Glutamatergic neuron (in vitro differentiated cells): ENCODE data around the gene SLC38A9. TPM values are rescaled to one million over a fixed set of nuclear protein-coding genes. Genes with fewer than 3 reads are reported as not detected.
"Not testable (repeated sequence)": the region's sequence is repeated elsewhere in the genome, so short reads cannot be mapped to it uniquely, and the experiment has no call there.

Source experiments
- DNase-seq: peaks from one replicate; pipeline ENCODE4 v3.0.0; 2022
- H3K27ac Mint-ChIP-seq: one replicate; pipeline ENCODE4 v1.8.0; 2020; ENCODE audit warnings: mild to moderate bottlenecking, mixed read lengths, inconsistent platforms; ENCODE audit not compliant: unreplicated experiment
- H3K27me3 Mint-ChIP-seq: one replicate; pipeline ENCODE4 v1.8.0; 2020; ENCODE audit warnings: mild to moderate bottlenecking, moderate library complexity, mixed read lengths, inconsistent platforms; ENCODE audit not compliant: unreplicated experiment
- H3K36me3 Mint-ChIP-seq: one replicate; pipeline ENCODE4 v1.8.0; 2020; ENCODE audit warnings: mild to moderate bottlenecking, mixed read lengths, inconsistent platforms; ENCODE audit not compliant: unreplicated experiment
- H3K4me1 Mint-ChIP-seq: one replicate; pipeline ENCODE4 v1.8.0; 2020; ENCODE audit warnings: mild to moderate bottlenecking, low read depth, mixed read lengths, inconsistent platforms; ENCODE audit not compliant: unreplicated experiment
- H3K4me3 Mint-ChIP-seq: one replicate; pipeline ENCODE4 v1.8.0; 2020; ENCODE audit warnings: mild to moderate bottlenecking, mixed read lengths, inconsistent platforms; ENCODE audit not compliant: unreplicated experiment
- H3K9me3 Mint-ChIP-seq: one replicate; pipeline ENCODE4 v1.8.0; 2020; ENCODE audit warnings: mild to moderate bottlenecking, moderate library complexity, mixed read lengths, inconsistent platforms; ENCODE audit not compliant: unreplicated experiment
- CTCF ChIP-seq: fragments of 200-600 bp; sonication (generic); IDR thresholded peaks from one replicate; pipeline ENCODE4 v1.5.0; 2021; ENCODE audit not compliant: partially characterized antibody, unreplicated experiment
- total RNA-seq: library from RNA; stranded (reverse); fragmentation: NEBNext Ultra II Directional; extraction: Animal tissue kit (Norgen Biotek cat#: 25700); gene quantifications from one replicate; pipeline ENCODE4 v1.2.1, GENCODE V29; 2021; ENCODE audit not compliant: unreplicated experiment

The SLC38A9 gene
- total RNA-seq, 1 donor from 2014 or later = 40.1 TPM

GRCh38 chr5:55720188-55720703, 8.1 kb upstream of the SLC38A9 start:
- H3K4me1 Mint-ChIP-seq = no peaks in the 10 kb centered on the region
- no peak for DNase-seq
- peaks cover 6% of the 10 kb centered on the region for H3K9me3 Mint-ChIP-seq
- TF ChIP-seq CTCF = no peak
- no peak overlapping the region for H3K27ac Mint-ChIP-seq
- H3K4me3 Mint-ChIP-seq = no peak overlapping the region
- no peaks in the 10 kb centered on the region for H3K27me3 Mint-ChIP-seq
- H3K36me3 Mint-ChIP-seq = peaks cover 11% of the 10 kb centered on the region

- not testable (repeated sequence) for H3K4me3 Mint-ChIP-seq, DNase-seq, H3K9me3 Mint-ChIP-seq, H3K27ac Mint-ChIP-seq, H3K4me1 Mint-ChIP-seq, H3K27me3 Mint-ChIP-seq
- peaks cover 11% of the 10 kb centered on the region for H3K36me3 Mint-ChIP-seq
Measured at GRCh38 chr5:55719026-55719425, 6.9 kb upstream of the SLC38A9 start.

- TF ChIP-seq CTCF = no peak
- H3K27me3 Mint-ChIP-seq = peaks cover 4% of the 10 kb centered on the region
- peaks cover 9% of the 10 kb centered on the region for H3K9me3 Mint-ChIP-seq
- no peak overlapping the region for H3K4me3 Mint-ChIP-seq
- H3K36me3 Mint-ChIP-seq = peaks cover 11% of the 10 kb centered on the region
- peaks cover 3% of the 10 kb centered on the region for H3K4me1 Mint-ChIP-seq
- no peak overlapping the region for H3K27ac Mint-ChIP-seq
- DNase-seq = no peak
Measured at GRCh38 chr5:55715519-55716078, 3.5 kb upstream of the SLC38A9 start.

- H3K27me3 Mint-ChIP-seq = peaks cover 4% of the 10 kb centered on the region
- no peak overlapping the region for H3K27ac Mint-ChIP-seq
- no peak for TF ChIP-seq CTCF
Measured at GRCh38 chr5:55714749-55715148, 2.6 kb upstream of the SLC38A9 start.

GRCh38 chr5:55714339-55714738, 2.2 kb upstream of the SLC38A9 start:
- peaks cover 9% of the 10 kb centered on the region for H3K9me3 Mint-ChIP-seq
- TF ChIP-seq CTCF = no peak
- H3K27ac Mint-ChIP-seq = no peak overlapping the region
- H3K27me3 Mint-ChIP-seq = peaks cover 4% of the 10 kb centered on the region
- no peak for DNase-seq
- no peak overlapping the region for H3K4me3 Mint-ChIP-seq
- H3K4me1 Mint-ChIP-seq = peaks cover 3% of the 10 kb centered on the region
- H3K36me3 Mint-ChIP-seq = peaks cover 10% of the 10 kb centered on the region

More at GRCh38 chr5:55714749-55715148, 2.6 kb upstream of the SLC38A9 start:
- Mint-ChIP-seq H3K36me3 (peaks cover 11% of the 10 kb centered on the region), H3K4me1 (peaks cover 3% of the 10 kb centered on the region), H3K4me3 (no peak overlapping the region), H3K9me3 (peaks cover 9% of the 10 kb centered on the region)
- DNase-seq = no peak
